ENCODE results near the gene RBM47.

The RBM47 gene

DNA sequence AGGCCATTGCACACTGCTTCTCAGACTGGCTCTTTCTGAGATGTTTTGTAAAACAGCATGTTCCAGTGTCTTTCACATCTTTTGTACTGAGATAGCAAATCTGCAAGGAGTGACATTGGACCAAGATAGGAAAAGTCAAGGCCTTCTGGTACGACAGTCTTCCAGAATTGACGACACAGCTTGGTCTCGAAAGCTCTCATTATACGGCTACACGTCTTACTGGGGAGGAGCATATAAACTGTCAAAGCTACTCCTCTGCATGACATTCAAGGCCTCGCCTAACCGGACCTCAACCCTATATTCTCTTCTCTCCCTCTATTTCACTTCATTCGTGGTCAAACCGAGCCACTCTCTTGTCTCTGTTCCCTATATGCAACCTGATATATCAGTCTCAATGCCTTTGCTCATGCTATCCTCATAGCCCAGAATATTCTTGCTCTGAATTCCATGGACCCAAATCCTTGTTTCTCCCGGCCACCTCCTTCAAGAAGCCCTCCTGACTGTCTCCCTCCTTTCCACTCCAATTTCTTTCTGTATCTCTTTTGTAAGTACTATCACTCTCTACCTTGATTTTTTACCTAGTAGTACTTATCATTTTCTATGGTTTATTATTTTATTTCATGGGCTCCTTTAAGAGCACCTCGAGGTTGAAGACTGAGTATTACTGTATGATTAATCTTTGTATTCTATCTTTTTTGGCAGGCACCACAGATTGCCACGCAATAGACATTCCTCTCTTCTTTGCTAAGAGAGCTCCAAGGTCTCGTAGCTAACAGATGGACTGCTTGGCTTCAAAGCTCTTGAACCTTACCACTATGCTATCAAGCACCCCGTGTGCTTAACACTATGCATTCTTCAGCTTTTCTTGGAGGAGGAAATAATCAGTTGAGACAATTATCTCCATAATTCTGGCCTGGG lies 35.1 kb downstream of the RBM47 start:
- H3K4me3 ChIP-seq (ENCODE audit: low read depth, low read length) = no peak overlapping the region
- TF ChIP-seq CTCF (IDR thresholded peaks at IDR 0.05; ENCODE audit: low read depth, low read length, missing control alignments) = no peak
- DNase-seq (ENCODE audit: low read depth) = no peak

- no peak for TF ChIP-seq CTCF (IDR thresholded peaks at IDR 0.05; ENCODE audit: low read depth, low read length, missing control alignments)
- H3K4me3 ChIP-seq (ENCODE audit: low read depth, low read length) = no peak overlapping the region
- DNase-seq (ENCODE audit: low read depth) = no peak
These were observed 37.6 kb downstream of the RBM47 start for GRCh38 chr4:40592034-40592433.

DNA sequence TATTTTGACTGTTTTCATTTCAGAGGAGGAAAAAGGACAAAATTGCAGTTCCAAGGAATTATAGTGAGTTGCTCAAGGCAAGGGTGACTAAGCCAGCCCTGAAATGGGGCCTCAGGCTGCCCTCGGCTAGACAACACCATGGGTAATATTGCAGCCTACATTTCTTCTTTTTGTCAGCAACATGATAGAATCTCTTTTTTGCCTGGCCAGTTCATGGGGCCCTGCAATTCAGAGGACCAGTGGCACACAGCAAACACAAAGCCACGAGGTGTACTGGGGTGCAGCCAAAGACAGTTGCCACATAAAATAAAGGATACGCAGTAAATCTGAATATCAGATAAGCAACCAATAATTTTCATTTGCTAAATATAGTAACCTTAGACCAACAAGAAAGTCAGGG lies 41.8 kb downstream of the RBM47 start:
- TF ChIP-seq CTCF (IDR thresholded peaks at IDR 0.05; ENCODE audit: low read depth, low read length, missing control alignments) = no peak
- no peak overlapping the region for H3K4me3 ChIP-seq (ENCODE audit: low read depth, low read length)
- DNase-seq (ENCODE audit: low read depth) = no peak

DNA sequence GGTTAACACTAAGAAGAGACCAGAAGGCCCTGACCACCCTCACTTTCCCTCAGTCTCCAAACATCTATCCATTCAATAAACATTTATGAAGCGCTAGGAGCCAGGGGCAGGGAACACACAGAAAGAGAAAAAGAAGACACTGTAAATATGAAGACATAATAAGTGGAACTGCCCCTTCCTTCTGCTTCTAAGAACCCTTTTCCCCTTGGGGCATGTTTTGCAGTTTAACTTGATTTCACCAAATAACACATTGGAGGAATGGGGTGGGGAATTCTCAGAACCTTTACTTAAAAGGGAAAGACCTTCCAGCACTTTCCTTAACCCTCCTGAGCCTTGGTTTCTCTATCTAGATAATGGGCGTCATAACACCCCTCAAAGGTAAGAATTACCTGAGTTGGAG lies 42.3 kb downstream of the RBM47 start:
- no peak for DNase-seq (ENCODE audit: low read depth)
- TF ChIP-seq CTCF (IDR thresholded peaks at IDR 0.05; ENCODE audit: low read depth, low read length, missing control alignments) = no peak
- no peak overlapping the region for H3K4me3 ChIP-seq (ENCODE audit: low read depth, low read length)

GRCh38 chr4:40586729-40587128 lies 42.9 kb downstream of the RBM47 start:
- DNase-seq (ENCODE audit: low read depth) = no peak
- TF ChIP-seq CTCF (IDR thresholded peaks at IDR 0.05; ENCODE audit: low read depth, low read length, missing control alignments) = no peak
- no peak overlapping the region for H3K4me3 ChIP-seq (ENCODE audit: low read depth, low read length)

GRCh38 chr4:40586034-40586433 lies 43.6 kb downstream of the RBM47 start:
- no peak for TF ChIP-seq CTCF (IDR thresholded peaks at IDR 0.05; ENCODE audit: low read depth, low read length, missing control alignments)
- DNase-seq (ENCODE audit: low read depth) = no peak
- no peak overlapping the region for H3K4me3 ChIP-seq (ENCODE audit: low read depth, low read length)

Measured in GM12864 (cell line).